Mesothelial cell of epicardium (in vitro differentiated cells): ENCODE results near the gene CCNF. TPM values are rescaled to one million over a fixed set of nuclear protein-coding genes. Genes with fewer than 3 reads are reported as not detected.

Source experiments
- DNase-seq, 2 experiments: peaks; one replicate each; pipeline ENCODE4 v3.0.0; 2021; ENCODE audit warnings: low spot score in 2 of 2; ENCODE audit not compliant: unreplicated experiment in 2 of 2
- H3K27ac Mint-ChIP-seq: 2 replicates; pipeline ENCODE4 v1.8.0; 2021; ENCODE audit warnings: mixed read lengths
- H3K27me3 Mint-ChIP-seq: 2 replicates; pipeline ENCODE4 v1.8.0; 2021; ENCODE audit warnings: low read depth, mixed read lengths
- H3K36me3 Mint-ChIP-seq: 2 replicates; pipeline ENCODE4 v1.8.0; 2021; ENCODE audit warnings: mixed read lengths
- H3K4me1 Mint-ChIP-seq: 2 replicates; pipeline ENCODE4 v1.8.0; 2021; ENCODE audit warnings: mixed read lengths
- H3K4me3 Mint-ChIP-seq: 2 replicates; pipeline ENCODE4 v1.8.0; 2021; ENCODE audit warnings: mild to moderate bottlenecking, moderate library complexity, mixed read lengths
- H3K9me3 Mint-ChIP-seq: 2 replicates; pipeline ENCODE4 v1.8.0; 2021; ENCODE audit warnings: mixed read lengths
- total RNA-seq: library from RNA; stranded (reverse); gene quantifications from 3 replicates; pipeline ENCODE4 v1.2.1, GENCODE V29; 2021
- TF ChIP-seq, protein P1 (sequence below): fragments of 200-600 bp; sonication (generic); IDR thresholded peaks from one replicate; pipeline ENCODE4 v1.5.0; 2021; ENCODE audit warnings: antibody characterized with exemption; ENCODE audit not compliant: unreplicated experiment

Gene CCNF
- total RNA-seq, 1 donor from 2014 or later, result 17.4 TPM

DNA sequence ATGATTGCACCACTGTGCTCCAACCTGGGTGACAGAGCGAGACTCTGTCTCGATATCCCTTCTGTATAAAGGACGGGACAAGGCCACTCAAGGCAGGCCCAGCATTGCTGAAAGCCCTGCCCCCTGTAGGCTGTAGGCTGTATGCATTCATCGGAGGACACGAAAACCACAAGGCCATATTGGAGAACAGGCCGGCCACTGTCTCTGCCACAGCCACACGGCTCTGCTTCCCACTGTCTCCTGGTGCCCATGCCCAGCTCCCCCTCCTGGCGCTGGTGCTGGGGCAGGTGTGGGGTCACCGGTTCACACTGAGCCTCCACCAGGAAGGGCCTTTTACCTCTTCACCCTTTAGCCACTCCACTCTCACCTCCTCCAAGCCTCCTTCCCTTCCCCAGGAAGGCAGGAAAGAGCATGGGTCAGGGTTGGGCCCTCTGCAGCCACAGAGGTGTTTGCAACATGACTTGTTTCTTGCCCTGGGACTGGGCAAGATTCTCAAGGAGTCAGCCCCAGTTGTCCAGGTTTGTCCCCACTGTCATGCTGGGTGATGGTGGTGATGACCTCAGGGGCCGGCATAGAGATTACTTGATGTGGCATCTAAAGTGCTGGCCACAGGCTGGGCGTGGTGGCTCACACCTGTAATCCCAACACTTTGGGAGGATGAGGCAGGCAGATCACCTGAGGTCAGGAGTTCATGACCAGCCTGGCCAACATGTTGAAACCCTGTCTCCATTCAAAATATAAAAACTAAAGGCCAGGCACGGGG, 36.6 kb downstream of the CCNF start:
- Mint-ChIP-seq H3K4me3 (no peak overlapping the region), H3K36me3 (no peaks in the 10 kb centered on the region), H3K27me3 (no peaks in the 10 kb centered on the region), H3K9me3 (no peaks in the 10 kb centered on the region), H3K27ac (no peak overlapping the region), H3K4me1 (peaks cover 20% of the 10 kb centered on the region)
- no peak for DNase-seq
- TF ChIP-seq, protein P1, sequence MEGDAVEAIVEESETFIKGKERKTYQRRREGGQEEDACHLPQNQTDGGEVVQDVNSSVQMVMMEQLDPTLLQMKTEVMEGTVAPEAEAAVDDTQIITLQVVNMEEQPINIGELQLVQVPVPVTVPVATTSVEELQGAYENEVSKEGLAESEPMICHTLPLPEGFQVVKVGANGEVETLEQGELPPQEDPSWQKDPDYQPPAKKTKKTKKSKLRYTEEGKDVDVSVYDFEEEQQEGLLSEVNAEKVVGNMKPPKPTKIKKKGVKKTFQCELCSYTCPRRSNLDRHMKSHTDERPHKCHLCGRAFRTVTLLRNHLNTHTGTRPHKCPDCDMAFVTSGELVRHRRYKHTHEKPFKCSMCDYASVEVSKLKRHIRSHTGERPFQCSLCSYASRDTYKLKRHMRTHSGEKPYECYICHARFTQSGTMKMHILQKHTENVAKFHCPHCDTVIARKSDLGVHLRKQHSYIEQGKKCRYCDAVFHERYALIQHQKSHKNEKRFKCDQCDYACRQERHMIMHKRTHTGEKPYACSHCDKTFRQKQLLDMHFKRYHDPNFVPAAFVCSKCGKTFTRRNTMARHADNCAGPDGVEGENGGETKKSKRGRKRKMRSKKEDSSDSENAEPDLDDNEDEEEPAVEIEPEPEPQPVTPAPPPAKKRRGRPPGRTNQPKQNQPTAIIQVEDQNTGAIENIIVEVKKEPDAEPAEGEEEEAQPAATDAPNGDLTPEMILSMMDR, result no peak

DNA sequence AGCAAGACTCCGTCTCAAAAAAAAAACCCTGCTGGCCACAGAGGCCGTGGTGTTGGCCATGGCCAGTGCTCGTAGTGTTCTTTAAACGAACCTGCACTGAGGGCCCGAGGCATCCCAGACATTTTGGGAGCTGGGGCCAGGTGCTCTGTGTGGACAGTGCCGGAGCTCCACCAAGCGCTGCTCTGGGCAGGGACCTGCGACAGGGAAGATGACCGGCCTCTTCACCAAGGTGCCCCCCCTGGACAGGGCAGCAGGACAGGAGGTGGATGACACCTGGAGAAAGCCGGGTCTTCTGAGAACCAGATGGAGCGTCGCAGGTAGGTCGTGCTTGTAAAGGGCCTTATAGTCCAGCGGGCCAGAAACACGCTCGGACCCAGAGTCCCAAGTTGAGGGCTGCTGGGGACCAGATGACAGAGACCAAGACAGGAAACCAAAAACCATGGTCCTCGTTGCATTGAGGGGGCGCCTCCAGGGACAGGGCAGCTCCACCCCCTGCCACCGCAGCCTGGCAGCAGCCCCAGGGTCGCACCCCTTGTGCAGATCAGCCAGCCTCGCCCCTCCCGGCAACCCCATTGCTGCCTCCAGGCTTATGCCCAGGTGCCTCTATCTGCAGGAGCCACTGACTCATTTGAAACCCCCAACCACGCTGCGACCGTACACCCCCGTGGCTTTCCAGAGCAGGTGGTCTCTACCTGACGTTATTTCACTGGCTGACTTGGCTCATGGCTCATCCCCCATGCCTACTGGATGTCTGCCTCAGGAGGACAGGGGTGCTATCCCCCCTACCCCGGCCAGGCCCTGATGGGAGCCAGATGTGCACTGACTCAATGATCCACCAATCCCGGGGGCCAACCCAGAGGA, 37.6 kb downstream of the CCNF start:
- H3K9me3 Mint-ChIP-seq, result no peaks in the 10 kb centered on the region
- TF ChIP-seq, protein P1, result no peak
- DNase-seq, result no peak
- H3K27ac Mint-ChIP-seq, result peak overlapping the region; percentile 47
- peaks cover 20% of the 10 kb centered on the region for H3K4me1 Mint-ChIP-seq
- H3K27me3 Mint-ChIP-seq, result no peaks in the 10 kb centered on the region
- no peaks in the 10 kb centered on the region for H3K36me3 Mint-ChIP-seq
- H3K4me3 Mint-ChIP-seq, result peak overlapping the region; percentile 36

DNA sequence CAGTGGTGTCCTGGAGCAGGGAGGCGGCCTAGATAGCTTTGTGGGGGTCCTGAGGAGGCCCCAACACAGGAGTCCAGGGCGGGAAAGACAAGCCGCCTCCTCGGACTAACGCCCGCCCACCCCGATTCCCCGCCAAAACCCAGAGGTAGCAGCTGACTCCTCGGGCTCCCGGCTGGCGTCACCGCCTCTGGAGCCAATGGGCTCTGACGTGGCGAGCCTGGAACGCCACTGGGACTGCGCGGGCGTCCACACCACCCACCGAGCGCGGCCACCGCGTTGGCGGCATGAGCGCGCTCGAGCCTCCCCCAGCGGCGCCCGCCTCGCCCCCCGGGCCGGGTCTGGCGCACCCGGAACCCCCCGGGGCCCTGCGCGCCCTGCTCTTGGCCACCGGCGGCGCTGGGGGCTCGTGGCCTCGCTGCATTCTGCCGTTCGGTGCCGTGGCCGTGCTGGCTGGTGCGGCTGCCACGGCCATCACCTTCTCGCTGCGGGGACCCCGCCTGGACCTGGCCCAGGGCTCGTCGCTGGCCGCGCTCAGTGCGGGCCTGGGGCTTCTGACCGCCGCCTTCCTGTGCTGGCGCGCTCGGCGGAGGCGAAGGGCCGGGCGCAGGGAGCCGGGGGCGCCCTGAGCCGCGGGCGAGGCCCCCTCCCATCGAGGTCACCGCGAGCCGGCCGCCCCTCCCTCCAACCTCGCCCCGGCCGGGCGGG, 38.4 kb downstream of the CCNF start:
- Mint-ChIP-seq H3K9me3 (no peaks in the 10 kb centered on the region), H3K36me3 (no peaks in the 10 kb centered on the region), H3K27me3 (no peaks in the 10 kb centered on the region), H3K4me3 (peak overlapping the region; percentile 60), H3K4me1 (peaks cover 20% of the 10 kb centered on the region), H3K27ac (no peak overlapping the region)
- TF ChIP-seq, protein P1, result no peak
- DNase-seq, result peak in 1 of 2 experiments; percentile 70

DNA sequence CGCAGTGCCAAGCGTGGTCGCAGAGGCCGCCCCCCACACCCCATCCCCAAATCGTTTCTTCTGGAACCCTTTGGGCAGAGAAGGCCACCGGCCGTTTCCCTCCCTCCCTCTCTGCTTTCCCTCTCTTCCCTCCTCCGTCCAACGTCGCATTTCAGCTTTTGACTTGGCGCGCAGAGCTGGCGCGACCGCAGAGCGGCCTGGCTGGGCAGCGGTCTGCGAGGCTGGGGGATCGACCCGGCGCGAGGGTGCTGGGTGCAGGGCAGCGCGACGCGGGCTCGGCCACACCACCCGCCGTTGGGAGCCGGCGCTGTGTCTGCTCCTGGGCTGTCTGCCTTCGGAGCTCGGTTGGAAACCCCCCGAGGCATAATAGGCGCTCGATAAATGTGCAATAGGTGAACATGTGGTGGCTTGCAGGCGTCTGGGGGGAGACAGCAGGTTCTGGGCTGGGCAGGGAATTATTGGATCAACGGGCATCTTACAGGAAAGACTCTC, 39.0 kb downstream of the CCNF start:
- H3K27ac Mint-ChIP-seq, result no peak overlapping the region
- H3K4me3 Mint-ChIP-seq, result peak overlapping the region; percentile 60
- H3K4me1 Mint-ChIP-seq, result peaks cover 25% of the 10 kb centered on the region
- TF ChIP-seq, protein P1, result no peak
- H3K36me3 Mint-ChIP-seq, result no peaks in the 10 kb centered on the region
- DNase-seq, result peak in 1 of 2 experiments; percentile 55
- H3K9me3 Mint-ChIP-seq, result no peaks in the 10 kb centered on the region
- H3K27me3 Mint-ChIP-seq, result no peaks in the 10 kb centered on the region

DNA sequence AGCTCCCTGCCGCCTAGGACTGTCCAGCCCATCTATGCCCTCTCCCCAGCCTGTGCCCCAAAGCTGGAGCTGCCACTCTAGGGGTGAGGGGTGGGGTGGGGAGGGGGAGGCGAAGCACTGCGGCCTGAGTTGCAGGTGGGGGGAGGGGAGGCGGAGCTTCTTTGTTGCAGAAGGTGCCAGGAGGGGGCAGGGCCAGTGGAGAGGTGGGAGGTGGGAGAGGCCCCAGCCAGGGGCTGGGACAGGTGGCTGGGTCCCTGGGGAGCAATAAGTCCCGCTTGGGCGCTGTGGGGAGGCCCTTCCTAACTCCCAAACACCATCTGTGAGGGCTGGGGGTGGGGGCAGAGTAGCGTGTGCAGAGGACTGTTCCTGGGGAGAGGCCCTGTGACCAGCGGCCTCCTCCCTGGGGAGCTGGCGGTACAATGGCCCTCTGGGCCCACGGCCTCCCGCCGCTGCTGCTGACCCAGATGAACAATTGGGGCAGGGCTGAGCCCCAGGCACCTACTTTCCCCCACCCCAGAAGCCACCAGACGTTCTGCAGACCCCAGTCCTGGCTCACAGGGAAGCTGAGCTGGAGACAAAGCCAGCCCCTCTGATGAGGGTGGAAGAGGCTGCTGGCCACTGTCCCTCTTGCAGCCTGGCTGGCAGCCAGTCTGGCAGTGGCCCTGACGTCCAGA, 39.6 kb downstream of the CCNF start:
- Mint-ChIP-seq H3K27me3 (no peaks in the 10 kb centered on the region), H3K9me3 (no peaks in the 10 kb centered on the region), H3K4me1 (peaks cover 27% of the 10 kb centered on the region), H3K27ac (no peak overlapping the region), H3K36me3 (no peaks in the 10 kb centered on the region), H3K4me3 (peak overlapping the region; percentile 60)
- DNase-seq, result no peak
- TF ChIP-seq, protein P1, result no peak
